HG03097 (cell line): Measurements from ENCODE around the gene UBA52.
A peak's percentile ranks its signal among the peaks of the same experiment; 100 is the strongest.

Experiments
- ATAC-seq: cut with Tn5 transposase; IDR thresholded peaks from one replicate; pipeline ENCODE4 v1.9.1; 2021; ENCODE audit not compliant: unreplicated experiment, low FRiP score

The UBA52 gene

GRCh38 chr19:18551631-18552030, 20.0 kb upstream of the UBA52 start:
- no peak for ATAC-seq

GRCh38 chr19:18557411-18558201, 14.1 kb upstream of the UBA52 start, which contains the start of gene KXD1:
Gene KXD1 (plus strand): TSS chr19:18557870. CDS start chr19:18562057, 4,187 bp downstream.
- peak; percentile 92 for ATAC-seq

- ATAC-seq, result no peak
Observed at GRCh38 chr19:18558202-18558555, 13.5 kb upstream of the UBA52 start.

GRCh38 chr19:18558604-18559003, 13.1 kb upstream of the UBA52 start:
- no peak for ATAC-seq

DNA sequence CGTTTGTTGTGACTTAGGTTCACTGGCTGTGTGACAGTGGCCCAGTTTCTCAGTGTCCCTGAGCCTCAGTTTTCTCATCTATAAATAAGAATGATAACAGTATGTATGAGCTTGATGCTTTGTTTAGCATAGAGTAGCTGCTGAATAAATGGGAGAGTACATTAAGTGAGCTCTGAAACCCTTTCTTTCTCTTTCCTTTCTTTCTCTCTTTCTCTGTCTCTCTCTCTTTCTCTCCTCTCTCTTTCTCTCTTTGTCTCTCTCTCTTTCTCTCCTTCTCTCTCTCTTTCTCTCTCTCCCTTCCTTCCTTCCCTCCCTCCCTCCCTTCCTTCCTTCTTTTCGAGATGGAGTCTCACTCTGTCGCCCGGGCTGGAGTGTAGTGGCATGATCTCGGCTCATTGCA, 12.0 kb upstream of the UBA52 start:
- no peak for ATAC-seq

GRCh38 chr19:18562086-18562485, 9.6 kb upstream of the UBA52 start:
- no peak for ATAC-seq

- ATAC-seq, result no peak
Observed at GRCh38 chr19:18566953-18567352, 4.7 kb upstream of the UBA52 start.

DNA sequence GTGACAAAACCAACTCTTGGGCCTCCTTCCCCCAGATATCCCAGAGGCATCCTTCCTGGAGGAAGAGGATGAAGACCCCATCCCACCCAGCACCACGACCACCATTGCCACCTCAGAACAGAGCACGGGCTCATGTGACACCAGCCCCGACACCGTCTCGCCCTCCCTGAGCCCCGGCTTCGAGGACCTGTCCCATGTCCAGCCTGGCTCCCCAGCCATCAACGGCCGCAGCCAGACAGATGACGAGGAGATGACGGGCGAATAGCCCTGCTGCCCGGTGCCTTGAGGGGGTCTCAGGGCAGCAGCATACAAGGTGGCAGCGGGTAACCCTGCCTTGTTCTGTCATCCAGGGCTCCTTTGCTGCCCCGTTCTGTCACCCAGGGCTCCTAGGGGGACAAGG, 3.3 kb upstream of the UBA52 start:
- no peak for ATAC-seq

GRCh38 chr19:18574691-18575291, 3.1 kb downstream of the UBA52 start:
- ATAC-seq, result no peak

GRCh38 chr19:18576383-18576782, 4.7 kb downstream of the UBA52 start:
- no peak for ATAC-seq

DNA sequence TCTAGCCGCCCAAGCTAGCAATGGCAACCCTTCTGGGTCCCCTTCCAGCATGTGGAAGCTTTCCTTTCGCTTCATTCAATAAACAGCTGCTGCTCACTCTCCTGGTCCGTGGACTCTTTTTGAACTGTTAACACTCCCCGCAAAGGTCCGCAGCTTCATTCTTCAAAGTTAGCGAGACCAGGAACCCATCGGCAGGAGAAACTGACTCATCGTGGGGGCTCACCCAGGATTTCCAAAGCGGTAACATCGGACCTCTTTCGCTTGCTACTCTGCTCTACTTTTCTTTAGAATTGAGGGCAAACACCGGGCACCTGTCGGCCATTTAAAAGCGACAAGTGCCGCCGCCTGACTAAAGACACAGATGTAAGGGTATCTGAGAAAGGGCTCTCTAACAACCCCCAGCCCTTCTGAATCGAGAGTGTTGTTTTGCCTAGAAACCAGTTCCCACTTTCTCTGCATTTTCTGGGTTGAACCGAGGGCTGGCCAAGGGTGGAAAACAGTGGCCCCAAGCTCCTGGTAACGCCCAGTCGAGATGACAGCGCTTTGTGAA, 5.8 kb downstream of the UBA52 start:
- no peak for ATAC-seq

DNA sequence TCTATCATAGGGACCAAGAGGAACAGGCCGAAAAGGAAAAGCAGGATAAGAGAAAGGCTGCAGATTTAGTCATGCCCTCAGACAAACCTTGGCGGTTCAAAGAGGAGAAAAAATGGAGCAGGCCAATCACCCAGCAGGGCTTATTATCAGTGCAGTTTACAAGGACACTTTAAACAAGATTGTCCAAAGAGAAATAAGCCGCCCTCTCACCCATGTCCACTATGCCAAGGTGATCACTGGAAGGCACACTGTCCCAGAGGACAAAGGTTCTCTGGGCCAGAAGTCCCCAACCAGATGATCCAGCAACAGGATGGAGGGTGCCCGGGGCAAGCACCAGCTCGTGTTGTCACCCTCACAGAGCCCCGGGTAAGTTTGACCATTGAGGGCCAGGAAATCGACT, 8.7 kb downstream of the UBA52 start:
- ATAC-seq, result no peak

DNA sequence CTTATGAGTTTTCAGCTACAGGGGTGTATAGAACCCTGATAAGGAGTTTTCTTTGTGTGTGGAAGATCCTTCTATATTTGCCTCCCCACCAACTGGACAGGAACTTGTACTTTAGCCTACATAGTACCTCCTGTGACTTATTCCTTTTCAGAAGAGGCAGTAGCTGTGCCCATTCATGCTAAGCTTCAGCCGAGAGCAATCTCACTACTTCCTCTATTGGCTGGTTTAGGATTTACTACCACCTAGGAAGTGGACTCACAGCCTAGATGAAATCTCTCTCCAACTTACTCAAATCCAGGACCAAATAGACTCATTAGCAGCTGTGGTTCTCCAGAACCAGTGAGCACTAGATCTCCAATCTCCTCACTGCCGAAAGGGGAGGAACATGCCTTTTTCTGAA, 14.6 kb downstream of the UBA52 start:
- no peak for ATAC-seq

GRCh38 chr19:18587561-18587960, 15.9 kb downstream of the UBA52 start:
- no peak for ATAC-seq

DNA sequence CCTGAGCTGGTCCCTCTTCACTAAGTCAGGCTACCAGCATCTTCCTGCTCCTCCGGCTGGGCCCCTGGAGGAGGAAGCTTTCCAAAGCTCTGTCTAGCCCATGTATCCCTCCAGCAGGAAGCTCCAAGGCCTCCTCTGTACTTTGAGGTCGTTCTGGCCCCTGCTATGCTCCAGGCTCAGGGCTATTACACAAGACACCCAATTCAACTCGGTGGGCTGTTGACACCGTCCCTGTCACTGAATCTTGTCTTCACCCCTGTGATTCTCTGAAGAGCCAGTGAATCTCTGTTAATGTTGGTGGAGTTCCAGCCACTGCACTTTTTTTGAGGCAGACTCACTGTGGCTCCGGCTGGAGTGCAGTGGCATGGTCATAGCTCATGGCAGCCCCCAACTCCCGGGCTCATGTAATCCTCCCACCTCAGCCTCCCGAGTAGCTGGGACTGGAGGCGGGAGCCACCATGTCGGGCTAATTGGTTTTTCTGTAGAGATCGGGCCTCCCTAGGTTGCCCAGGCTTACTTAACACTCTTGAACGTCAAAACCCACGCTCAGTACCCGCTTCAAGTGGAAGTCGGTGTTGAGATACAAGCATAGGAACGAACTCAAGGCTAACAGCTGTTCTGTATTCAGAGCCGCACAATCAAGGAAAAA, 16.4 kb downstream of the UBA52 start:
- no peak for ATAC-seq

GRCh38 chr19:18588611-18589379, 17.1 kb downstream of the UBA52 start, which contains the start of gene REX1BD:
Gene REX1BD (plus strand): TSS chr19:18588798. CDS start chr19:18588802, 4 bp downstream.
- ATAC-seq, result peak; percentile 74

DNA sequence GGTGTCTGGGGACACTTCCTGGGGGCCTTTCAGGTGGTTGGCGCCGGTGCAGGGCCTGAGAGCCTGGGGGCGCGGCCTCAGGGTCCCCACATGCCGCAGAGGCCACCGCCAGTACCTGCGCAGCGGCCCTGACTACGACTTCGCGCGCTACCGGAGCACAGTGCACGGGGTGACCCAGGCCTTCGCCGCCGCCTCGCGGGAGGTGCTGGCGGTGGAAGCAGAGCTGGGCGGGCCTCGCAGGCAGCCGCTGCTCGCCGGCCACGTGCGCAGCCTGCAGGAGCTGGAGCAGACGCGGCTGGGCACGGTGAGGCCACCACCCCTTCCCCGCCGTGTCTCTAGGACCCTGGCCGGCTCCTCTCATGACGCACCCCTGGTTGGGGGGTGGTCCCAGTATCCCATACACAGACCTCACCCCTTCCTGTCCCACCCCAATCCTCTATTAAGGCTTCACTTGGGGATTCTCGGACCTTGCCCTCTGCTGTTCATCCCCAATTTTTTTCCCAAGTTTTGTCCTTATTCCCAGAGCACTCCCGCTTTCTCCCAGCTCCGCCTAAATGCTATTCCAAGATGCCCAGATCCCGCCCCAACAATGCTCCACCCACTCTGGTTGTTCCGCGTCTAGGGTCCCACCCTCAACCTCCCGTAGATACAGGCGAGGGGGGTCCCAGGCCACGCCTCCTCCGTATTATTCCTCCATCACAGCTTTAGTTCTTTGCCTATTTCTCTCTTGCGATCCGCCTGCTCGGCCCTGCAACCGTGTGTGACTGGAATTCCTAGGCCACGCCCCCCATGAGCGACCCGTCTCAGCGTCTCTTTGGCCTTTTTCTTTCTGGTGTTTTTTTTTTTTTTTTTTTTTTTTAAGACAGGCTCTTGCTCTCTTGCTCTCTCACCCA, 18.0 kb downstream of the UBA52 start:
- ATAC-seq, result peak; percentile 20

DNA sequence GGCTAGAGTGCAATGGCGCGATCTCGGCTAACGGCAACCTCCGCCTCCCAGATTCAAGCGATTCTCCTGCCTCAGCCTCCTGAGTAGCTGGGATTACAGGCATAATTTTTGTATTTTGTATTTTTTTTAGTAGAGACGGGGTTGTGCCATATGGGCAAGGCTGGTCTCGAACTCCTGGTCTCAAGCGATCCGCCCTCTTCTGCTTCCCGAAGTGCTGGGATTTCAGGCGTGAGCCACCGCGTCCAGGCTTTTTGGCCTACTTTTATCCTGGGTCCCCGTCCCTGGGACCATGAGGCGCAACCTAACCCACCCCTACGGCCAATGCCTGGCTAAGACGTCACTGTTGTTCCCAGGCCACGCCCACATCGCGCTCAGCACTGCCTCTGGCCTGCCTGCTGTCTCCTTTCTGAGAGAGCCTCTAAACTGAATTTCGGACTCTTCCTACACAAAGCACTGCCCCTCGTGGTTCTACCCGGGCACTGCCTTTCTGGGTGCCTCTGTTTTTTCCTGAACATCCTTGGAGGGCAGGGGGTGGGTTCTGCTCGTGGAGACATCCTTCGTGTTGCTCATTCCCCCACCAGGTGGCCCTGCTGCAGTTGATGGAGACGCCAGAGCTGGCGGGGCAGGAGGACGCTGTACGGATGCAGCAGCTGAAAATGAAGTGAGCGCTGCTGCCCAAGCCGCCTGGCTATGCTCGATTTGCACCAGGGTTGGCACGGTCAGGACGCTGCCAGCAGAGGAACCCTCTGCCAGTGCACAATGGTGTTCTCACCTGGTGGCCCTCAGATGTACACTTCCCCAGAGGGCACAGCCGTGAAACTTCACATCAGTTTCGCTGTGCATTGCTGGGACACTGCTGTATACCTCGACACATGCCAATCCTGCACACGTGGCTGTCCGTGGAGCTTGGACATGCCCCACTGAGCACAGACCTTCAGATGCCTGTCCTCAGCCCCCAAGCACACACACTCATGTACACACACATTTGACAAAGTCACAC, 18.9 kb downstream of the UBA52 start:
- ATAC-seq, result no peak
